NCI-H446 (cell line): Measurements from ENCODE around the gene CCL27.
"Not testable (repeated sequence)": the region's sequence is repeated elsewhere in the genome, so short reads cannot be mapped to it uniquely, and the experiment has no call there.

Experiments used
- DNase-seq, 2 experiments: peaks; one replicate each; lab custom pipeline; 2025; lab: John Stamatoyannopoulos, UW

CCL27 gene

DNA sequence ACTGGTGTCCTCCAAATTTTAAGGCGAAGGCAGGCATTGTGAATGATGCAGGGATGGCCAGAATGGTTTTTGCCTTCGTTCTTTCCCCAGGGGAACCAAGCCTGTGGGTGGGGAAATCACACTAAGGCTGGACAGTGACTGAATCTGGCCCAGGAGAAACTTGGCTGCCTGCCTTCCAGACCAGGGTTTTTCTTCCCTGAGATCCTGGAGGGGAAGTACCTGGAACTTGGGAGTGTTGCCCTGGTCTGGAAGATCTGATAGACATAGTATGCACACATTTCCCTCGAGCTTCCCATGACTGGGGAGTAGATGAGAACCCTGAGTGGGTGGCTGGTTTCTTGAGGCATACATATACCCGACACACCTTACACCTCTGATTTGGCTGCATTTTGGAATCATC, 11.1 kb downstream of the CCL27 start:
- no peak for DNase-seq

- no peak for DNase-seq
Measured at GRCh38 chr9:34650816-34651215, 11.6 kb downstream of the CCL27 start.

GRCh38 chr9:34648673-34649072, 13.8 kb downstream of the CCL27 start:
- no peak for DNase-seq

GRCh38 chr9:34647651-34648050, 14.8 kb downstream of the CCL27 start:
- DNase-seq = no peak

- DNase-seq = no peak
Measured at GRCh38 chr9:34647084-34647403, 15.4 kb downstream of the CCL27 start.

- DNase-seq = no peak
Measured at GRCh38 chr9:34646211-34647083, 16.0 kb downstream of the CCL27 start, which contains the start of gene GALT. TSS of gene GALT (plus strand) at chr9:34646675. CDS start at chr9:34646705, 30 bp downstream.

DNA sequence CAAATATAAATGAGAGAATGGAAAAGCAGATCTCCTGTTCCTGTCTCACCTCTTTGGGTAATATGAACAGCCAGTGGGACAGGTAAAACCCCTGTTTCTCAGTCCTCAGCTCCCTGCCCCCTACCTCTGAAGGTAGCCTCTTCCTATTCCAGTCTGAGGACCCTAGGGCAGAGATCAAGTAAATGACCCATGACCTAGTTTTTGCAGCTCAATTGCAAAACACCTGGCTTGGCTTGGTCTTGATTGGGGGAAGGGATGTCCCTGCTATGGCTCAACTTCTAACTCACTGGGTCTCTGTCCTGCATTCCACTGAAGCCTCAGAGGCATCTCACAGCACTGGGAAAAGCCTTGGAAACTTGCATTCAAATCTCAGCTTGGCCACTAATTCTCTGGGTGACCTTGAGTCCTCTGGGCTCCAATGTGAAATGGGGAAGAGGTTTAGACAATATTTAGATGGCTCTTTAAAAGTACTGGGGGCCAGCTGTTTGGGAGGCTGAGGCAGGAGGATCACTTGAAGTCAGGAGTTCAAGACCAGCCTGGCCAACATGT, 17.6 kb downstream of the CCL27 start:
- no peak for DNase-seq

GRCh38 chr9:34642679-34643078, 19.8 kb downstream of the CCL27 start:
- DNase-seq = no peak

- not testable (repeated sequence) for DNase-seq
Measured at GRCh38 chr9:34639322-34639721, 23.1 kb downstream of the CCL27 start.

DNA sequence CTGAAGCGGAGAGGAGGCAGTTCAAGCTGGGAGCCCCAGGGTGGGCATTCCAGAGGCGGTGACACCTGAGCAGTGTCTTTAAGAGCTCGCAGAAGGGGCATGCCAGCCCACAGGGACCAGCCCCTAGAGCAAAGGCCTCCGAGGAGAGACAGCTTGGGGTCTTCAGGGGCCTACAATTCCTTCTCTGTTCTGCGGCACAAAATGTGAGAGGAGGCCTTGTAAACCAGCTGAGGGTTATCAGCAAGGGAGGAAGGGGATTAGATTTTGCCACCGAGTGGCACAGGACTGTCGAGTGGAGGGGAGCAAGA, 24.4 kb downstream of the CCL27 start:
- DNase-seq = no peak

- peak; percentile 91 to 97 for DNase-seq
Measured at GRCh38 chr9:34637356-34638137, 24.9 kb downstream of the CCL27 start, which contains the start of gene SIGMAR1. TSS of gene SIGMAR1 (minus strand) at chr9:34637787. CDS start at chr9:34637697, 90 bp downstream.

DNA sequence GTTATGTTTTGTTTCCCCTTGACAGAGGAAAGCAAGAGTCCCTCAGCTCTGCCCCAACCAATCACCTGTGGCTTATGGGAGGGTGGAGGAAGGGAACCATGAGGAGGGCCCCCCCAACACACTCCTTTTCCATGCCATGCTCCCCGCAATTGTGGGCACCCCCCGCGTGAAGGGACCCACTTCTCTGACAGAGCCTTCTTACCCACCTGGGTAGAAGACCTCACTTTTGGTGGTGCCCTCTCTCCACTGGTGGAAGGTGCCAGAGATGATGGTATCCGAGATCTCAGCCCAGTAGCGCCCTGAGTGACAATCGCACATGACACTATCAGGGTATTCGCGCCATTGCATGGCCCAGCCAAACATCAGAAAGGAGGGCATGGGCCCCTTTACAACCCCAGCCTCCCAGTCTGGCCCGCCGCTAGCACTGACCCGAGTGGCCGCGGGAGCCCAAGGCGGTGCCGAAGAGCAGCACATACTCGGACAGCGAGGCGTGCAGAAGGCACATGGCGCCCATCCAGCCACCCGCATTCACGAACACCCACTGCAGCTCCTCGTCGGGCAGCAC, 25.6 kb downstream of the CCL27 start:
- no peak for DNase-seq

DNA sequence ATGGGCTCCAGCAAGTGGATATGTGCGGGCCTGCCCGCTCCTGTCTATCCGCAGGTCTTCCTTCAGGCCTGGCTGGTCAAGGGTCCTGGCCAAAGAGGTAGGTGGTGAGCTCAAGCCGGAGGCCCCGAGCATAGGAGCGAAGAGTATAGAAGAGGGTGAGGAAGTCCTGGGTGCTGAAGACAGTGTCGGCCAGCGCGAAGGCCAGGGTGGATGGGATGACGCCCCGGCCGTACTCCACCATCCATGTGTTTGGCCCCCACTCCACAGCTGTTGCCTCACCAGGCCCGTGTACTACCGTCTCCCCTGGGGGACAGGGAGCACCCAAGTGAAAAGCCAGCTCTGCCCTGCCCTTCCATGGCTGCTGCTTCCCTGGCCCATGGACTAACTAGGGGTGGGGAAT, 26.9 kb downstream of the CCL27 start:
- no peak for DNase-seq

GRCh38 chr9:34634551-34635248, 27.8 kb downstream of the CCL27 start:
- DNase-seq = no peak

- peak; percentile 41 to 69 for DNase-seq
Measured at GRCh38 chr9:34633851-34634550, 28.5 kb downstream of the CCL27 start.

GRCh38 chr9:34633166-34633565, 29.3 kb downstream of the CCL27 start:
- no peak for DNase-seq

- DNase-seq = no peak
Measured at GRCh38 chr9:34630402-34631154, 31.9 kb downstream of the CCL27 start.

GRCh38 chr9:34629491-34629808, 33.0 kb downstream of the CCL27 start:
- no peak for DNase-seq

DNA sequence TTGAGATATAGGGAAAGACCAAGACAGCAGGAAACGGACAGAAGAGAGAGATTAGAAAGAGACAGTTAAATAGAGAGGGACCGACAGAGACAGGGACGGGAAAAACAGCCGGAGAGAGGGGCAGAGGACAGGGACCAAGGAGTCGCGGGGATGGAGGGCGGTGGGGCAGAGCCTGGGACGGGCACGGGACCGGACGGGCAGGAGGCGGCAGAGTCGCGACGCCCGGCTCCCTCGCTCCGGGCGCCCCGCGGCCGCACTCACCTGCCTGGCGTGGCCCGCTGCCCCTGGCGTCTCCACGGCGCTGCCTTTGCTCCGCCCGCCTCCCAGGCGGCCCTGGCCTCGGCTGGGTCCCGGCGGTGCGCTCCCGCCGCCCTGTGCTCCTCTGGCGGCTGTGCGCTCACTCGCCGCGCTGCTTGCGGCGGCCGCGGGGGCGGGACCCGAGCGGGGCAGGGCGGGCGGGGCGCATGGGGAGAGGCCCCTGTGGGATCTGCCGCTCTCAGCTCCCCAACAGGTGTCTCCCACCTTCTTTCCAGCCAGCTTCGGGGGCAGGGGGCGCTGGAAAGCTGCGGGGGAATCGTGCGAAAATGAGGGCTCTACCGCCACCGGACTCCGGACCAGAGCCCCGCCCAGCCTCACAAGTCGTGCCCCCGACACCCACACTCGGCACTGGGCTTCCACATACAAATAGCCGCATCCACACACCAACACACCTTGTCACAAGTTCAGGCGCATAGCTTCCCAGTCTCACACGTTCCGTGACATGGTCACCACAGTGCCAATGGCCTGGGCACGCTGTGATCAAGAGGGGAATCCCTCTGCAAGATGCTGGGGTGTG, 33.6 kb downstream of the CCL27 start, which contains the start of gene ARID3C:
ARID3C (minus strand) TSS at position 411 of the 835 bp plus-strand sequence. CDS start 1,052 bp downstream, outside the sequence.
- DNase-seq = no peak
